Measurements from ENCODE around the gene IPCEF1.

DNA sequence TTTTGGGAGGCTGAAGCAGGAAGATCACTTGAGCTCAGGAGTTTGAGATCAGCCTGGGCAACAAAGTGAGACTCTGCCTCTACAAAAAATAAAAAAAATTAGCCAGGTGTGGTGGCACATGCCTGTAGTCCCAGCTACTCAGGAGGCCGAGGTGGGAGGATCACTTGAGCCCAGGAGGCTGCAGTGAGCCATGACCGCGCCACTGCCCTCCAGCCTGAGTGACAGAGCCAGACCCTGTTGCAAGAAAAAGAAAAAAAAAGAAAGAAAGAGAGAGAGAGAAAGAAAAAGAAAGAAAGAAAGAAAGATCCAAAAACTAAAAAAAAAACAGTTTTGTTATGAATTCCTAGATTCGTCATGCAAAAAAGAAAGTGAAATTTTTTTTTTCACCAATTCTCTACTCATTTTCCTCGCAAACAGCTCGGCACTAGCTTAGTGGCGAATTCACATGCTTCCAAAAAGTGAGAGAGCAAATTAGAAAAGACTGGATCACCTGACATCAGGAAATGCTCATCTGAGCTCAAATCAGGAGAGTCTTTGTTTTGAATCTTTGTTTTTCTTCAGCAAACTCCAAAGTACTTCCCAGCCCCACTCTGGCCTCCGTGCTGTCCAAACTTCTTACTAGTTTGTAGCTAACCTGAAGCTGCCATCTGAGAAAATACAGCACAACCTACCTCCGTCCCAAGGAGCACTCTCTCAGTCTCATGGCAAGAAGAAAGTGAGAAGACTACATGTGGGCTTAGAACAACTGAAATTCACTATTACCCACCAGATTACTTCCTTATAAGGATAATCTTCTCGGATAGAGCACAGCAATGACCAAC is 27.0 kb downstream of the IPCEF1 start:
- TF ChIP-seq, protein P1, sequence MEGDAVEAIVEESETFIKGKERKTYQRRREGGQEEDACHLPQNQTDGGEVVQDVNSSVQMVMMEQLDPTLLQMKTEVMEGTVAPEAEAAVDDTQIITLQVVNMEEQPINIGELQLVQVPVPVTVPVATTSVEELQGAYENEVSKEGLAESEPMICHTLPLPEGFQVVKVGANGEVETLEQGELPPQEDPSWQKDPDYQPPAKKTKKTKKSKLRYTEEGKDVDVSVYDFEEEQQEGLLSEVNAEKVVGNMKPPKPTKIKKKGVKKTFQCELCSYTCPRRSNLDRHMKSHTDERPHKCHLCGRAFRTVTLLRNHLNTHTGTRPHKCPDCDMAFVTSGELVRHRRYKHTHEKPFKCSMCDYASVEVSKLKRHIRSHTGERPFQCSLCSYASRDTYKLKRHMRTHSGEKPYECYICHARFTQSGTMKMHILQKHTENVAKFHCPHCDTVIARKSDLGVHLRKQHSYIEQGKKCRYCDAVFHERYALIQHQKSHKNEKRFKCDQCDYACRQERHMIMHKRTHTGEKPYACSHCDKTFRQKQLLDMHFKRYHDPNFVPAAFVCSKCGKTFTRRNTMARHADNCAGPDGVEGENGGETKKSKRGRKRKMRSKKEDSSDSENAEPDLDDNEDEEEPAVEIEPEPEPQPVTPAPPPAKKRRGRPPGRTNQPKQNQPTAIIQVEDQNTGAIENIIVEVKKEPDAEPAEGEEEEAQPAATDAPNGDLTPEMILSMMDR (IDR thresholded peaks at IDR 0.05): no peak
- TF ChIP-seq POLR2A (IDR thresholded peaks at IDR 0.05) (no peak), POLR2AphosphoS5 (IDR thresholded peaks at IDR 0.05) (no peak), EP300 (IDR thresholded peaks at IDR 0.05; ENCODE audit: low read depth) (no peak)

Data from transverse colon (tissue), 4 donors.